ENCODE results near the gene SLC10A2.
"Not testable (repeated sequence)": the region's sequence is repeated elsewhere in the genome, so short reads cannot be mapped to it uniquely, and the experiment has no call there.

SLC10A2 gene

GRCh38 chr13:103066079-103066780 lies at the start of gene SLC10A2:
SLC10A2 (minus strand) TSS chr13:103066417; CDS start chr13:103066249, 168 bp downstream.
- no peak for DNase-seq

GRCh38 chr13:103107580-103107979 lies 41.4 kb upstream of the SLC10A2 start:
- DNase-seq, result no peak

- no peak for DNase-seq
Observed at GRCh38 chr13:103104340-103104739, 38.1 kb upstream of the SLC10A2 start.

GRCh38 chr13:103103456-103103855 lies 37.2 kb upstream of the SLC10A2 start:
- DNase-seq, result not testable (repeated sequence)

- DNase-seq, result no peak
Observed at GRCh38 chr13:103102482-103102881, 36.3 kb upstream of the SLC10A2 start.

- DNase-seq, result no peak
Observed at GRCh38 chr13:103101901-103102300, 35.7 kb upstream of the SLC10A2 start.

GRCh38 chr13:103101500-103101899 lies 35.3 kb upstream of the SLC10A2 start:
- DNase-seq, result no peak

- no peak for DNase-seq
Observed at GRCh38 chr13:103100830-103101229, 34.6 kb upstream of the SLC10A2 start.

GRCh38 chr13:103099722-103100293 lies 33.6 kb upstream of the SLC10A2 start:
- no peak for DNase-seq

GRCh38 chr13:103098535-103098934 lies 32.3 kb upstream of the SLC10A2 start:
- no peak for DNase-seq

- DNase-seq, result no peak
Observed at GRCh38 chr13:103097366-103097928, 31.2 kb upstream of the SLC10A2 start.

- not testable (repeated sequence) for DNase-seq
Observed at GRCh38 chr13:103093649-103094048, 27.4 kb upstream of the SLC10A2 start.

- no peak for DNase-seq
Observed at GRCh38 chr13:103087275-103087674, 21.1 kb upstream of the SLC10A2 start.

- DNase-seq, result no peak
Observed at GRCh38 chr13:103081435-103081834, 15.2 kb upstream of the SLC10A2 start.

GRCh38 chr13:103078158-103078557 lies 11.9 kb upstream of the SLC10A2 start:
- DNase-seq, result no peak

GRCh38 chr13:103068836-103069235 lies 2.6 kb upstream of the SLC10A2 start:
- no peak for DNase-seq

- no peak for DNase-seq
Observed at GRCh38 chr13:103067751-103068555, 1.7 kb upstream of the SLC10A2 start.

- no peak for DNase-seq
Observed at GRCh38 chr13:103066781-103067345, 646 bp upstream of the SLC10A2 start.

- no peak for DNase-seq
Observed at GRCh38 chr13:103063376-103063775, 2.8 kb downstream of the SLC10A2 start.

GRCh38 chr13:103062079-103062478 lies 4.1 kb downstream of the SLC10A2 start:
- DNase-seq, result no peak

GRCh38 chr13:103056008-103056407 lies 10.2 kb downstream of the SLC10A2 start:
- no peak for DNase-seq

- no peak for DNase-seq
Observed at GRCh38 chr13:103055166-103055565, 11.1 kb downstream of the SLC10A2 start.

GRCh38 chr13:103046676-103047075 lies 19.5 kb downstream of the SLC10A2 start:
- DNase-seq, result no peak

Measured in NCI-H510A (cell line).